HG03460 (cell line): ENCODE measurements around the gene ROBO1.
A peak's percentile ranks its signal among the peaks of the same experiment; 100 is the strongest.

ENCODE experiments used
- ATAC-seq: cut with Tn5 transposase; IDR thresholded peaks from one replicate; pipeline ENCODE4 v1.9.1; 2021; ENCODE audit not compliant: unreplicated experiment

The ROBO1 gene

DNA sequence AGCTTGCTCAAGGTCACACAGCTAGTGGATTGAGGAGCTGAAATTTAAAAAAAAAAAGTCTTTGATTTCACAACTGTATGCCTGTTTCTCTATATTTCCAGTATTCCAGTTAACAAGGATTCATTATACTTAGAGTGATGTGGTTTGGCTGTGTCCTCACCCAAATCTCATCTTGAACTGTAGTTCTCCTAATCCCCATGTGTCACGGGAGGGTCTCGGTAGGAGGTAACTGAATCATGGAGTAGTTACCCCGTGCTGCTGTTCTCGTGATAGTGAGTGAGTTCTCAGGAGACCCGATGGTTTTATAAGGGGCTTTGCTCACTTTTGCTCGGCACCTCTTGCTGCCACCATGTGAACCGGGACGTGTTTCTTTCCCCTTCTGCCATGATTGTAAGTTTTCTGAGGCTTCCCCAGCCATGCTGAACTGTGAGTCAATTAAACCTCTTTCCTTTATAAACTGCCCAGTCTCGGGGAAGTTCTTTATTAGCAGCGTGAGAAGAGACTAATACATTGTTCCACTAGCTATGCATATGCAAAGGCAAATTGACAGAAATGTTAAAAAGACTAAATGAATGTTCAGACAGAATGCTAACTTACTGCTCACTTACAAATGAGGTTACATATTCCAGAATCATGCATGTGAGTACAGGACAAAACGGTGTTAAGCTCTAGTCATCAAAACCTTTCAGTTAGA is 1101.9 kb downstream of the ROBO1 start:
- ATAC-seq, result no peak

DNA sequence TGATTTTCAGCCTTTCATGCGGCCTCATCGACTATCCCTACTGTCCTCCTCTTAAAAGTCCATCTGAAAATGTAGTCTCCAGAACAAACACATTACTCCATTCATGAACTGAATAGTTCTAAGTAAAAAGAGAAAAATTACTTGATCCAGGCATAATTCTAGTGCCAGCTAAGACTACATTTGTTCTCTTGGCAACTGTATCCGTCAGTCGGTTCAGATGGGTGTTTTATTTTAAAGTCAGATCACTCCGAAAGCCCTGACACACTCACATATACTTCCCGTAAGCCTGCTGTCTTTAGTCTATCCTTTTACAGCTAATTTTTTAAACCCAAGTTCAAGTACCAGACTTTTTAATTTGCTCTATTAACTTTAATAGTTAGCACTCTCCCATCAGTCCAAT is 1102.7 kb downstream of the ROBO1 start:
- no peak for ATAC-seq

DNA sequence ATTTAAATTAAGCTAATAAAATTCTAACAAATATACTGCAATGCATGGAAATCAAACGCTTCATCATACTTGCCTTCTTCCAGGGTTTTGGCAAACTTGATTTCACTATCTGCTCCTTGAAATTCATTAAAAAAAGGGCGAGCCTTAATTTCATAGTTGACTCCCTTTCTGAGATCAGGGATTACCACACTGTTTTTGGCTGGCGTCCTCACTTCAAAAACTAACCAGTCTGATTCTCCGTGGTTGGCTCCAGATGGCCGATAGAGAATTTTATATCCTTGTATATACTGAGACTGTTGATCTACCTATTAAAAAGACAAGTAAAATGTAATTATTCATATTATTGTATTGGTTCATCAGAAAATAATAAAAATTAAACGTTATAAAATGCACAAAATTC is 1106.8 kb downstream of the ROBO1 start:
- no peak for ATAC-seq

DNA sequence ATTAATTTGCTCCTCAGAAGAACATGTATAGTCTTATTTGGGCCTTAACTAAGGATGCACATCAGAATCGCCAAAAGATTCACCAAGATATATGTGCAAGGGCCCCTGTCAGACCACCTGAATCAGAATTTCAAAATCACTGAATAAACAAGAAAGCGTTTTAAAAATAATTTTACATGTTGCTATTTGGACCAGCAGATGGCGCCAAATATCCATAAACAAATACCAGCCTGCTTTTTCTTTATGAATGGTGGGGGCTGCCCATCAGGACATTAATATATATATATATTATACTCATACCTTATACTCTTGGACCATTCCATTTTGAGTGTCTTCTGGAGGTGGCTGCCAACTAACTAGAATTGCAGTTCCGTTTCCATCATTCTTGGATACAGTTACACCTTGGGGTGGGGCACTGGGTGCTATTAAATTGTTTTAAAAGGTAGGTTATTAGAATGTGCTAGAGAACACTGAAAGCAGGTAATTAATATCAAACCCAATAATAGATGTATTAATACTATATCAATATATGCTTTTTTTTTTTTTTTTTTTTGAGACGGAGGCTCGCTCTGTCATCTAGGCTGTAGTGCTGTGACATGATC is 1108.3 kb downstream of the ROBO1 start:
- no peak for ATAC-seq

DNA sequence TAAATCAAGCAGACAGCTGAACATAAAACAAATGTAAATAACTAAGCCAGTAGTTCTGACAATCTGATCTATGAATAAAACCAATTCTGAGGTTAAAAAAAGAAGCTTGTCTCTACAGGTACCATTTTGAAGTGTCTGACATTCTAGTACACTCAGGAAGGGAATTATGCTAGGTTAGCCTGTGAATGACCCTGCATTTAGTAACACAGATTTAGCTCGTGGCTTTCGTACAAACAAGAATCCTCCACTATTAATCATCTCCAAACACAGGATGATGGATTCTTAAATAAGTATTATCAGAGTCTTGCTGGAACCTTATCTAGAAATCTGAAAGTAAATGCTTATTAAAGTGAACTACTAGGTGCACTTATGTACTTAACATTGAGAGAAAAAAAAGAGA is 1120.1 kb downstream of the ROBO1 start:
- ATAC-seq, result no peak

DNA sequence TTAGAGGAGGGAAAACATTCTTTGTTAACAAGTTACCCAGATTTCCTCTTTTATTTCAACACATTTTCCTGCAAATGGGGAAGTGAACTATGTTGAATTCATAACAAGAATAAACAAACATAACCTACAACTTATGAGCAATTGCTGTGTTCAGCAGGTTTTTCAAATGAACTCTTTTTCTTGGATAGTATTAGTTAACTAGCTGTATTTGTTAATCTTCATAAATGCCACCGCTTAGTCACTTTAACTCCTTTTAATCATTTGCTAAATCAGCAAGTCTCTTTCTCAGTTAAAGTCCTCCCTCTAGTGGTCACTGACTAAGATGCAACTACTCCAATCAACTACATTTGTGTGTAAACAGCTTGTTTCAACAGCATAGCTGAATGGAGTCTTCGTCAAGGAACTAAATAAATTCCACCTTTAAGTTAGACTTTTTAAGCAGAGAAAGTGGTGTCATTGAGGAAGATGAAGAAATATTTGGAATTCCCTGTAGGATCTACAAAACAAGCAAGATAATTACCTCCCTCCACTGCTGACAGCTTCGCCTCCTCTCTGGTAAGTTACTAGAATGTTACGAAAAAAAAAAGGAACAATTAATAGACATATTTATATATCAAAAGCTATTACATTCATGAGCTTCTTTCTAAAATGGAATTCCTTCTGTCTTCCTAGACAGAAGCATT is 1122.0 kb downstream of the ROBO1 start:
- peak; percentile 80 for ATAC-seq

DNA sequence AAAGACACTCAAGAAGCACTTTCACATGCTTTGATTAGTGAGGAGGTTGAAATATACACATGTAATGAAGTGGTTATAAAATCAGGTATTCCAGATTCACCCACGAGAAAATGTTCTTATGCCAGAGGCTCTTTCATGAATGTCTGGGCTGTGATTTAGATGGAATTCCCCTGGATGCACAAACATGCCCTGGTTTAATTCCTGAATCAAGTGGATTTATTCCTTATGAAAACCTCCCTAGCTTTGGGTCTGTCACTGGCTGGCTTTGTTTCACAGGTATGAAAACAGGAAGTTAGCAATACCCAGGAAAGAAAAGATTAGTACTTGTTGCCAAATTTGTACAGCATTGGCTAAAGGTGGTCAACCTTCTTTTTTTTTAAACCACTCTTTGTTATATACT is 1123.0 kb downstream of the ROBO1 start:
- ATAC-seq, result no peak

DNA sequence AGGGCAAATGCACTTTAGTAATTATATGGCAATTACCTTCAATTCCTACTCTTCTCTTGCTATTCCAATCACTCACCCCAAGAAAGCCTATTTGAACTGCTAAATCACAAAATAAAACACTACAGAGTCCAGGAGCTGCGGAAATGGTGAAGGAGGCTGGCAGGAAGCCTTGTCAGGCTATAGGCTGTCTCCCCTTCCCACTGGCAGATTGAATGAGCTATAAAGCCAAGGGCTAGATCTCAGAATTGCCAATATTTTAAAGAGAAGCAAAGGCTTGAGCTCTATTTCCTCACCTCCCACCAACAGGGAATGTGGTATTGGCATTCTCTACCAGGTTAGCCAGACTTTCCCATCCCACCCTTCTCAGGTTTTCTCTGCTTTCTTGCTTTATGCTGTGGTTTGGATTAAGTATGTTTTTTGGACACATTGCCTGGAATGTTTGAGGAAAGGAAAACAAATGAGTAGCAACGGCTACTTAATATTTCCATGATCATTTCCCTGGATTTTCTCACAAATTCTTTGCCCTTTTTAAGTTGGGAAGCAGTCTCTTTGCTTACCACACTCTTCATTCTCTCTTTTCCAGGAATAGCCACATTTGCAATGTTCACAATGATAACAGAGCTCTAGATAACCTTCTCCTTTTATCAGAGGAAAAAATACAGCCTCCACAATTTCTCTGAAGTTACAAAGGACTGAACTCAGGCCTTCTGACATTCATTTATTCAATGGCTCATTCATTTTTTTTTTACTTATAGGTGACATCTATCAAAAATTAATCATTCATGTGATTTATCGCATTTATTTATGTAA is 1125.4 kb downstream of the ROBO1 start:
- ATAC-seq, result no peak

DNA sequence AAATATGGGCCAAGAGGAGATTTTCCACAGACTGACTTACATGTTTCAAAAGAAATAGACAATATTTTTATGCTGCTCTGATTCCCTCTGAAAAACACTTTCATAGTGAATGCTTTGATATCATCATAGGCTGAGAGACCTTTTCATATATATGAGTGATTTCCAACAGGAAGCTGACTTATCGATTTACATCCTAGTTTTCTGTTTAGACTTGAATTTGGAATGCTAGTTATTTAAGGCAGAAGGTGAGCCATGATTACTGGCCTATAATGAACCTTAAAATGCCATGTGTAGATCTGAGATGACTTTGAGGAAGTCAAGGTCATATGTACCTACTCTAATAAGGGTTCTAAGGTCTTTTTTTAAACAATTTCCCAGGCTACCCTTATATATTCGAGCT is 1126.1 kb downstream of the ROBO1 start:
- ATAC-seq, result no peak

DNA sequence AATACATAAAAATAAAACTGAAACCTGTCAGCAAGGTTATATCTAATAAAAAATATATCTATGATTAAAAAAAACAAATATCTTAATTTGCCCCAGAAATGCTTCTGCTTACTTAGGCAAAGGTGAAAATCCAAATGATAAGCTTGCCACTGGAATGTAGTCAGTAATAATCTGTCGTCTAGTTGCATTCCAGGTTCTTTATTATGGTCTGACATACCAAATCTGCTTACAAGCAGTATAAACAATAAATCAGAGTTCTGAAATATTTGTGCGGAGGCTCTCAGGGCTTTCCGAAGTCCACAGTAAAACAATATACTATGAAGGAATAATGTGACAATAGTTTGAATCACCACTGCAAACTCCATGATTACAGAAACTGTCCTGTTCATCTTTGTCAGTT is 1133.5 kb downstream of the ROBO1 start:
- no peak for ATAC-seq

DNA sequence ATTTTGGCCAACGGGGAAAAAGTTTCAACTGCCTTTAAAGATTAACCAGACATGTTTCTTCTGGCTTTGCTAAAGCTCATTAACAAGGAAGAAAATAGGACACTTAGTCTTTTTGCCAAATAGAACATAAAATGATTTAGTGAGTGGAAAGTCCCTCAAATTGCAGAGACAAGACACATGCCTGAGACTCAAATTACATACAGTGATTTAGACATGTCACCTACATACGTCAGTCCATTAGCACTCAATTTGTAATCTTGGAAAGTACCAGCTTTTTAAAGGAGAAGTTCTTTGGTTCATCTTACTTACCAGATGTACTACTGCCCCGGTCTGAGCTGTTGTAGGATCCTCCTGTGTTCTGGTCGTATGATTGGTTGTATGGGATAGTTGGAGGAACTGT is 1134.2 kb downstream of the ROBO1 start:
- no peak for ATAC-seq

DNA sequence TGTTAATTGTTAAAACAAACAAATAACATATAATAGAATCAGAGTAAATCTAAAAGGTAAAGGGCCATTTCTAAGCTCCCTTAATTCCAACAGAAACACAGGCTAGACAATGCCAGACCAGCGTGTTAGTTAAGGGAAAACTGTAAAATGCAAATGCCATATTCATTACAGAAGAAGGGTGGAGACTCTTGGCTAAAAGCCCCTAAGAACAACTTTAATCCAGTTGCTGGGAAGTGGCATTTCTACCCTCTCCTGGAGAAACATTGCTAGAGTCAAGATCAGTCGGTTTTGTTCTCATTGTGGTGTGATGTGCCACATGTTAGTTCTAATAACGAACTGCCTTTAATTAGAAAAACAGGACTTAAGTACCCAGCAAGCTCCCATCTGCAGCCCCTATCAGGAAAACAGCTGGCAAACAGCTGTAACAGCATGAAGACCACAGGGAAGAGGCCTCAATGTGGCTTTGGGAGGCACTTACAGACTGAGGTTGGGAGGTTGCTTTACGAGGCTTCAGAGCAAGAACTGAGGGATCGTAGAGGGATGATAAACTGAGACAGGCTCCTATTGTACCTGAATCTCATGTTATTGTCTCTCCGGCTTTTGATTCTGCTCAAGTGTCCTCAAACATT is 1134.8 kb downstream of the ROBO1 start:
- no peak for ATAC-seq

DNA sequence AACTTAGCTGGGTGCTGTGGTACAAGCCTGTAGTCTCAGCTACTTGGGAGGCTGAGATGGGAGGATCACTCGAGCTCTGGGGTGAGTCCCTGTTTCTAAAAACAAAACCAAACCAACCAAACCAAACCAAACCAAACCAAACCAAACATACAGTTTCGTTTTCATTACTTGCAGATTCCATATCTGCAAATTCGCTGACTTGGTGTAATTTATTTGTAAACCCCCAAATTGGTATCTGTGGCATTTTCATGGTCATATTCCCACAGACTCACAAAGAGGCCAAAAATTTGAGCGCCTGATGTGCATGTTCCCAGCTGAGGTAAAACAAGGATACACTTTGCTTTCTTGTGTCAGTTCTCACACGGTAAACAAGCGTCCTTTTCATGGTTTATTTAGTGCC is 1138.3 kb downstream of the ROBO1 start:
- no peak for ATAC-seq

DNA sequence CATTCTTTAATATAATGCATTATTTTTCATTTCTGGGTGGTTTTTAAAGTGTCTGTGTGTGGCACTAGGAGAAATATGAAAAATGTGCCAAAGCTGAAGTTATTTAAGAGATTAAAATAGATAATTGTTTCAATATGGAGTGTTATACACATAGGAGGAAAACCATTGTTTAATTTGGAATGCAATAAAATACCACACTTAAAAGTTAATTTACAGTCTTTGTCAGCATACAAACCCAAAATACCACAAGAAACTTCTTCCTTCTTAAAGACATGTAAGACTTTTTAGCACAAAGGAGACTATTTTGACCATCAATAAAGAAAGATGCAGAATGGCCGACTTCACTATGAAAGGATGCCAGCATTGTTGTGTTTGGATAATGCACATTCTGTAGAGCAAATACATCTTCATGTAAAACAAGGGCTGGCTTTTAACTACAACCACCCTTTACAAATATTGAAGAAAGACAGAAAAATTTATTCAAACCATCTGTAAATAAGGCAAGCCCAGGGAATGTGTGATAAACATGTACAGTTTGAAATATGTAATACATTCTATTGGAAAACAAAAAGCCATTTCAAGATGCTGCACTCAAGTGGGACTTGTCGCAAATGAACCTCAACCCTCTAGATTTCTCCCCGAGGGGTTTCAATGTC is 1146.6 kb downstream of the ROBO1 start:
- ATAC-seq, result no peak

DNA sequence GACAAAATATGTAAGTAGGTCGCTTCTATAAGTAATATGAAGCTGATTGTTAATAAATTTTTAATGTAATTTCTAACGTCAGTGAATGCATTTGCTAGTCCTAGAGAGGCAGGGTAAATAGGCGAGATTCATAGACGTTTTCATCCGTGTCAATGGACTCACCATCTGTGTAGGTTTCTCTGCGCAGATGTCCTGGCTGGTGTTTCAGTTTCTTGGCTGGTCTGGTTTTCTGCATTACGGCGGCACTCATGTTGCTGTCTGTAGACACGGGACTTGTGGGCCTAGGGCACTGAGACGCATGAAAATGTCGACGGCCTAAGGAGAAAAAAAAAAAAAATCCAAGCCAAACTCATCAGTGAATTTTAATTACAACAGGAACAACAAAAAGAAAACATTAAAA is 1153.3 kb downstream of the ROBO1 start:
- no peak for ATAC-seq

DNA sequence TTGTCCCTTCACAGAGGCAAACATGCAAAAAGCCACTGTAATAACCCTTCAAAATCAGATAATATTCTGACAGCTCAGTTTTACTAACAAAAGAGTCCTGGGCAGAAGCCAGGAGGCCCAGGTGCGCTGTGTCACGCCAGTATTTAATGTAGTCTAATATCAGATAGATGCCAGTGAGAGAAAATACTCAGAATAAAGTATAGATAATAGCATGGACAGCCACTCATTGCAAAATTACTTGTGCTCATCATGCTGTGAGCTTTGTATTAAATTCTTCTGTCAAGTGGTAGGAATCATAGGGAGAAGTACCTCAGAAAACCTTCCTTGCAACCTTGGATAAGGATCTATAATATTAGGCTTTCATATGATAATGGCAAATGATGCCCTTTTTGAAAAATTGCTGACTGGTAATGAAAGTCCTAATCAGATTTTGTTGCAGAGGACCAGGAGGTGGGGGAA is 1154.3 kb downstream of the ROBO1 start:
- ATAC-seq, result no peak

DNA sequence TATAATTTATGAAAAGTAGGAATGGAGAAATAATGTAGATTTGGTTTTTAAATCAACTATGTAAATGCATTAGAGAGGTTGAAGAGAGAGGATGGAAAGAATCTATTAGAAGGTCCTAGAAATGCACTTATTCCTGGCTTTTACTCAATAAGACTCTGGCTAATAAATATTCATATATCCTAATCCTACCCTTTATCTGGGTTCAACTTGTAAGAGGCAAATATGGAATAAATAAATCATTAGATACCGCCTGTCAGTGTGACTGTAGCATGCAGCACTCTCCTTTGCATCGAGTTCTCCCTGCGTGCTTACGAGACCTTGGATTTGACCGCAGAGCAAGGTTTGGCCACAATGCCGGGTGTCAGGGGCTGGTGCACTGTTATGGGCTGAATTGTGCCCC is 1156.5 kb downstream of the ROBO1 start:
- no peak for ATAC-seq

DNA sequence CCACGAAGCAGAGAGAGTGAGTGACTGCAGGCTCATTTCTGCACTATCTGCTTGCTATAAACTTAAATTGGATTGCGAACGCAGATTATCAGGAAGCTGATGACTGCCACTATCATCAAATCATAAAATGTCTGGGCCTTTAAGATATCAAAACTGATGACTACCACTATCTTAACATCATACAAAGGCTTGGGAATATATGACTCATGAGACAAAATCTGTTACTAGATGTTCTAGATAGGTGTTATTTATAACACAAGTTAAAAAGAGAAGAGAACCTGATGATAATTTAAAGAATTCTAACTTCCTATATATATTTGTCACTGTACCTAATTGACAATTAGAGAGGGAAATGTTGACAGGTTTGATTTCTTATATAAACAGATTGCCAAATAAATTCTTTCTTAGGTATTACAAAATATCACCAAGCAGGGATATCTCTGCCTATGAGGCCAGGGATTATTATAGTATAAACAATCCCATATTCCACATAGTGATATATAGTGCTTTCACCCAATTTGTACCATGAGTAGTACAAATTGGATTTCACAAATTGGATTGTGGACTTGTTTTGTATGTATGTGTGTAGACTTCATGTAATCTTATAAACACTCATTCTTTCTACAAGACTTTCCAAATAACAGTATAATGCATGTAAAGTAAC is 1157.2 kb downstream of the ROBO1 start:
- ATAC-seq, result no peak

DNA sequence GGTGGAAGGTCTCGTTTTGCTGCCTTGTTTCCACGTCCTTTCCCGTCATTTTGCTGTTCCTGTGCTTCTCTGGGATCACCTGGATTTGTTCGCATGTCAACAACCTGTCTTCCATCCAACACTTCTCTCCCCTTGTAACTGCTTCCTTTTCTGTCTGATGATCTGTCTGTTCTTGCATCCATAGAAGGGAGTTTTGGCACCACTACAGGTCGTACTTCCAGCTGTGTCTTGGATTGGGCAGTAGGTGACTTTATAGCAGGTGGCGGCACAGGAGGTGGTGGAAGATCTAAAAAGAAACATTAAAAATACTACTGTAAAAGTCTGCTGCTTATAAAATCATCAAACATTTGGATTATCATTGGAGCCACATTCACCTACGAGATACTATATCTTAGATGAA is 1161.0 kb downstream of the ROBO1 start:
- no peak for ATAC-seq

DNA sequence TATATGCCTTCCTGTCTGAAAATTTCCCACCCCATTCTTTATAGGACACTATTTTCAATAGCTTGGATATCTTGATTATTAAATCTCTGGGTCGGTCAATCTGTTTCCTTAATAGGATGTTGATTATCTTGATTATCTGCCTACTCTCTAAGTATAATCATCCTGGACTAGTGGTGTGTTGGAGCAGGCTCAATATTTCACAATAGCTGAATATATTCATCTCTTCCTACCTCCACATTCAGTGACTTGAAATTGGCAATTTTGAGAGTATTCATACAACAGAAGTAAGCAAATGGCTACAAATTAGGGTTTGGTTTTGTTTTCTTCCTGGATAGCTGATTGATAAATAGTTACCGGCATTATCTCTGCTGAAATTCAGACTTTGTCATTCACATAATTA is 1162.6 kb downstream of the ROBO1 start:
- ATAC-seq, result no peak
